NB4 (cell line): ENCODE measurements around the gene CASZ1.

ENCODE experiments used
- POLR2A ChIP-seq: IDR thresholded peaks from 2 replicates; pipeline ENCODE4 v1.6.1; 2011; ENCODE audit warnings: mild to moderate bottlenecking; ENCODE audit not compliant: insufficient read length; ENCODE audit errors: extremely low read depth
- TF ChIP-seq, protein P1 (sequence below): IDR thresholded peaks from one replicate; pipeline ENCODE4 v1.5.1; 2012; ENCODE audit warnings: low read depth, low read length

DNA sequence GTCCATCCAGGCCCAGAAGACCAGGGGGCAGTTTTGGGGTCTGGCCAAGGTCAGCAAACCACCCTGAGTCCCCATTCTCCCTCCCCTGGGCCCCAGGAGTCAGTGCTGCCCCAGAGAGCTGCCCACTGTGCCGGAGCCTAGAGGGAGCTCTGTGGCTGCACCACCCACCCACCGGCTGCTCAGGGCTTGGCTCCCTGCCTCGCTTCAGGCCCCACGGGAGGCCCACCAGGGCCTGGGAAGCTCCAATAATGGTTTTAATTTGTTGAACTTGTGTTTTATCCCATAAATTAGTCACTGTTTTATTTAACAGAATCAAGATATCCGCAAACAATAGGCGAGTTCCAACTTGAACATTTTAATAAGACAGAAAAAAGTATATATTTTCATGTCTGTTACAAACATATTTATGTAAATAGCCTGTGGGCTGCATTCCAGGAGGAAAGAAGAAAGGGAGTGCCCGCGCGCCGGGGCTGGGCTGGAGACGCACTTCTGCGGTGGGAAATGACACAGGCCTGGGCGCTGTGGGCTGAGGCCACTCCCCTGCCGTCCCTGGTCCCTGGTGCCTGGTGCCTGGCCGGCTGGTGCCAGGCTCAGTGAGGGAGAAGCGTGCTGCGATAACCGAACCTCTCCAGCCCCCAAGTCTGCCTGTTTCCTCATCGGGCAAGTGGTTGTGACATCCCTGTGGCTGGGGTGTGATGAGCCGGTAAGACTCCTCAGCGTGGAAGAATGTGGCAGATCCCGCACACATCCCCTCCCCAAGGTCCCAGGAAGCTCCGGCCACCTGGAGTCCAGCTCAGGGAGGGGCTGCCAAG, 161.2 kb downstream of the CASZ1 start:
- TF ChIP-seq, protein P1, sequence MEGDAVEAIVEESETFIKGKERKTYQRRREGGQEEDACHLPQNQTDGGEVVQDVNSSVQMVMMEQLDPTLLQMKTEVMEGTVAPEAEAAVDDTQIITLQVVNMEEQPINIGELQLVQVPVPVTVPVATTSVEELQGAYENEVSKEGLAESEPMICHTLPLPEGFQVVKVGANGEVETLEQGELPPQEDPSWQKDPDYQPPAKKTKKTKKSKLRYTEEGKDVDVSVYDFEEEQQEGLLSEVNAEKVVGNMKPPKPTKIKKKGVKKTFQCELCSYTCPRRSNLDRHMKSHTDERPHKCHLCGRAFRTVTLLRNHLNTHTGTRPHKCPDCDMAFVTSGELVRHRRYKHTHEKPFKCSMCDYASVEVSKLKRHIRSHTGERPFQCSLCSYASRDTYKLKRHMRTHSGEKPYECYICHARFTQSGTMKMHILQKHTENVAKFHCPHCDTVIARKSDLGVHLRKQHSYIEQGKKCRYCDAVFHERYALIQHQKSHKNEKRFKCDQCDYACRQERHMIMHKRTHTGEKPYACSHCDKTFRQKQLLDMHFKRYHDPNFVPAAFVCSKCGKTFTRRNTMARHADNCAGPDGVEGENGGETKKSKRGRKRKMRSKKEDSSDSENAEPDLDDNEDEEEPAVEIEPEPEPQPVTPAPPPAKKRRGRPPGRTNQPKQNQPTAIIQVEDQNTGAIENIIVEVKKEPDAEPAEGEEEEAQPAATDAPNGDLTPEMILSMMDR: no peak
- no peak for TF ChIP-seq POLR2A
